ENCODE data around the gene NRIP1.

The NRIP1 gene

DNA sequence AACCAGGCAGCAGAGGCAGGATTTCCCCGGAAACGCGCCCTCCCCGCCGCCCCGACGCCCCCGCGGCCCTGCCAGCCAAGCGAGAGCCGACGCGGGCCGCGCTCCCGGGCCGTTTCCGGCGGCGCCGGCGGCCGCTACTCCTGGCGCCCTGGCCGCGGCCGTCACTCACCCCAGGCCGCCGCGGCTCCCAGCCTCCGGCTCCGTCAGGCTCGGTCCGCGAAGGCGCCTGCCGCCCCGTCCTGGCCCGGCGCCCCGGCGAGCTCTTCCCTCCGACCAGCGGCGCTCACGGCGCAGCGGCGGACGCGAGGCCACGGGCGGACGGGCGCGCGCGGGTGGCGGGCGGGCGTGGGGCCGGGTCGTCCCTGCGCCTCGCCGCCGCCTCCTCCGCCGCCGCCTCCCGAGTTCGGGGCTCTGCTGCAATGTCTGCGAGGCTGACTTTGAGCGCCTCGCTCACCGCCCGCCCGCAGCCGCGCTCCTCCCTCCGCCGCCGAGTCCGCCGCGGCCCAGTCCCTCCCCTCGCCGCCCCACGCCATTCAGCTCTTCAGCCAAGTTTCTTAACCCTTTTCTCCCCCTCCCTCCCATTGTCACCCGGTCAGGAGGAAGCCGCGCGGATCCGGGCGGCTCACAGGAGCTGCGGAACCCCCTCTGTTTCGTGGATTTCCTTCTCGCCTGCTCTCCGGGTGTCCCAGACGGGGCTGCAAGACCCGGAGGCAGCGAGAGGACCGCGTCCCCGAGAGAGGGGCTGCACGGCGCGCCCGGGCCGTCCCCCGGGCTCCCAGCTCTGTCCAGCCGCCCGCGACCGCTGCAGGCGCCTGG lies at the start of gene NRIP1:
TSS of gene NRIP1 (minus strand) at position 425 of the 816 bp plus-strand sequence. CDS start 96,808 bp downstream, outside the sequence.
- peak; percentile 94 for DNase-seq (ENCODE audit: low read depth)
- TF ChIP-seq, protein P1, sequence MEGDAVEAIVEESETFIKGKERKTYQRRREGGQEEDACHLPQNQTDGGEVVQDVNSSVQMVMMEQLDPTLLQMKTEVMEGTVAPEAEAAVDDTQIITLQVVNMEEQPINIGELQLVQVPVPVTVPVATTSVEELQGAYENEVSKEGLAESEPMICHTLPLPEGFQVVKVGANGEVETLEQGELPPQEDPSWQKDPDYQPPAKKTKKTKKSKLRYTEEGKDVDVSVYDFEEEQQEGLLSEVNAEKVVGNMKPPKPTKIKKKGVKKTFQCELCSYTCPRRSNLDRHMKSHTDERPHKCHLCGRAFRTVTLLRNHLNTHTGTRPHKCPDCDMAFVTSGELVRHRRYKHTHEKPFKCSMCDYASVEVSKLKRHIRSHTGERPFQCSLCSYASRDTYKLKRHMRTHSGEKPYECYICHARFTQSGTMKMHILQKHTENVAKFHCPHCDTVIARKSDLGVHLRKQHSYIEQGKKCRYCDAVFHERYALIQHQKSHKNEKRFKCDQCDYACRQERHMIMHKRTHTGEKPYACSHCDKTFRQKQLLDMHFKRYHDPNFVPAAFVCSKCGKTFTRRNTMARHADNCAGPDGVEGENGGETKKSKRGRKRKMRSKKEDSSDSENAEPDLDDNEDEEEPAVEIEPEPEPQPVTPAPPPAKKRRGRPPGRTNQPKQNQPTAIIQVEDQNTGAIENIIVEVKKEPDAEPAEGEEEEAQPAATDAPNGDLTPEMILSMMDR (IDR thresholded peaks at IDR 0.05; ENCODE audit: low read length, missing control alignments) = no peak
- H3K4me3 ChIP-seq (replicated peaks; ENCODE audit: low read depth, low read length) = peak within 1 kb of the TSS; percentile 76

DNA sequence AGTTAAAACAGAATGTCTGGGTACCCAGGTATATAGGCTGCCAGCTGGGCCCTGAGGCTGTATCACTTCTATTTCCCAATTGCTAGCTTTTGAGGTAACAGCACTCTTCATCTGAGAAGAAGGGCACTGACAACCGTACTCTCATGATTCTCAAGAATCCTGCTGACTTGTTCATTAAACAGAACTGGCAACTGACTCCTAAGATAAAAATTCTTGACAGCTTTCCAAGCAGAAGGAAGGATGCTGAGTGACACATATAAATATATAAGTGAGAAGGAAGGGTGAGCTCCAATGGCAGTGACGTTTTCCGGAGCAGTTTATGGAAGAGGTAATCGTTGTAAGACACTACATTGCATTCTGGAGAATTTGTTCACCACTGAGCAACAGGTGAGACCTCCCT lies 48.1 kb upstream of the NRIP1 start:
- TF ChIP-seq, protein P1 (IDR thresholded peaks at IDR 0.05; ENCODE audit: low read length, missing control alignments) = no peak
- H3K4me3 ChIP-seq (replicated peaks; ENCODE audit: low read depth, low read length) = no peak overlapping the region
- DNase-seq (ENCODE audit: low read depth) = no peak

DNA sequence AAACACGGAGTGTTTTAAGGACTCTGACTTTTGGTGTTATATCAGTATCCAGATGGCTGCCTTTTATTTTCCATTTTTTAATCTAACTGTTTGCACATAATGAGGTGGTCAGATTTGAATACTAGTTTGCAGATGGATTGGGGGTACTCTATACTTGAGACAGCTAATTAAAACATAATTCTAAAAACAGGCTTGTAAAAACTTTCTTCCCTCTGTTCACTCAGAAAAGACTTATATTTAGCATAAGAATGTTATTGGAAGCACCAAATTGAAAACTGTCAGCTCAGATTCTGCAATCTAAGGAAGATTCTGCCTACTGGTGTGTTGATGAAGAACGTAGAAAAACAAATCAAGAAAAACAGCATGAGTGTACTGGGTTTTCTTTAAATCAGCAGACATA lies 44.0 kb upstream of the NRIP1 start:
- TF ChIP-seq, protein P1 (IDR thresholded peaks at IDR 0.05; ENCODE audit: low read length, missing control alignments) = no peak
- H3K4me3 ChIP-seq (replicated peaks; ENCODE audit: low read depth, low read length) = no peak overlapping the region

GRCh38 chr21:15104470-15104869 lies 39.7 kb upstream of the NRIP1 start:
- TF ChIP-seq, protein P1 (IDR thresholded peaks at IDR 0.05; ENCODE audit: low read length, missing control alignments) = no peak
- no peak for DNase-seq (ENCODE audit: low read depth)

More for the DNA sequence above, 44.0 kb upstream of the NRIP1 start:
- DNase-seq (ENCODE audit: low read depth) = no peak

DNA sequence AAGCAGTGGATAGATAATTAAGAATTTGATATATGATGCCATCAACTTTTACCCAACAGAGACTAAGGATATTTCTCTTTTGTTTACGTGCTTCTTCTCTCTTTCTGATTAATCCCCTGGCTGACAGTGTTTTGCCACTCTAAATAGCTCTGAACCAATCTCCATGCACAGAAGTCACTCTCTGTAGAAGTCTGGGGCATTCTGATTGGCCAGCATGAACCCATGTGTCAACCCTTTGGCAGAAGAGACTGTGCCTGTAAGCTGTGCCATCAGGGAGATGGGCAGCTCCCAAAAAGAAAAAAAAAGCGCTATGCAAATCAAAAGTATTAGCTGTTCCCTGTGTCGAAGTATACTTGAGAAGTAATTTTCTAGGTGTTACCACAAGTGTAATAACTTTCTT lies 34.1 kb upstream of the NRIP1 start:
- TF ChIP-seq, protein P1 (IDR thresholded peaks at IDR 0.05; ENCODE audit: low read length, missing control alignments) = no peak
- H3K4me3 ChIP-seq (replicated peaks; ENCODE audit: low read depth, low read length) = no peak overlapping the region
- no peak for DNase-seq (ENCODE audit: low read depth)

More at GRCh38 chr21:15104470-15104869, 39.7 kb upstream of the NRIP1 start:
- no peak overlapping the region for H3K4me3 ChIP-seq (replicated peaks; ENCODE audit: low read depth, low read length)

- H3K4me3 ChIP-seq (replicated peaks; ENCODE audit: low read depth, low read length) = no peak overlapping the region
- DNase-seq (ENCODE audit: low read depth) = no peak
- TF ChIP-seq, protein P1 (IDR thresholded peaks at IDR 0.05; ENCODE audit: low read length, missing control alignments) = no peak
These were observed 33.4 kb upstream of the NRIP1 start for GRCh38 chr21:15098181-15098580.

DNA sequence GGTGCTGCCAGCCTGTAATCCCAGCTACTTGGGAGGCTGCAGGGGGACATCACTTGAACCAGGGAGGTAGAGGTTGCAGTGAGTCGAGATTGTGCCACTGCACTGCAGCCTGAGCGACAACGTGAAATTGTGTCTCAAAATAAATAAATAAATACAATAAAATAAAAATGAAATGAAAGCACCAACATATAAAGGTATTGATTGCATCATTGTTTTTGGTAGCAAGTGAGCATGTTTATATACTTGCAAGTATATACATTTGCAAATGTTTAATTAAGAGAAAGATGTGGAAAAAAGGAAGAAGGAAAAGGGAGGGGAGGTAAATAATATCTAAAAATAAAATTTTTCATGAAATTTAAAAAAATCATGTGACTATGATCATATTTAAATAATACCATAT lies 32.8 kb upstream of the NRIP1 start:
- no peak overlapping the region for H3K4me3 ChIP-seq (replicated peaks; ENCODE audit: low read depth, low read length)
- DNase-seq (ENCODE audit: low read depth) = no peak
- TF ChIP-seq, protein P1 (IDR thresholded peaks at IDR 0.05; ENCODE audit: low read length, missing control alignments) = no peak

All from fibroblast of pulmonary artery (primary cell).